Panc1 (cell line): Measurements from ENCODE around the gene CHCHD3. TPM values are rescaled to one million over a fixed set of nuclear protein-coding genes. Genes with fewer than 3 reads are reported as not detected.
A peak's percentile ranks its signal among the peaks of the same experiment; 100 is the strongest.

ENCODE experiments used
- ATAC-seq: fragments of 200-7000 bp; cut with Tn5 transposase; 2 replicates; pipeline ENCODE4 v1.9.1; 2020; ENCODE audit warnings: mild to moderate bottlenecking, moderate library complexity
- BruUV-seq: library from RNA; stranded (reverse); fragments of 400-500 nt; replicated peaks from 2 replicates; lab custom pipeline; 2021; lab: Mats Ljungman, UMichigan
- CTCF ChIA-PET: fragments of 300-600 bp; sonication (Branson Sonifier 250); formaldehyde crosslinking; loops from one replicate; lab custom pipeline; 2022; ENCODE audit warnings: antibody characterized with exemption; lab: Charles Lee
- POLR2A ChIA-PET: fragments of 300-600 bp; sonication (Branson Sonifier 250); formaldehyde crosslinking; loops from one replicate; lab custom pipeline; 2022; ENCODE audit warnings: antibody characterized with exemption; lab: Charles Lee
- DNase-seq: peaks from one replicate; pipeline ENCODE4 v3.0.0-alpha.2; 2010; ENCODE audit warnings: low read depth, low spot score
- H3K27ac ChIP-seq: 2 replicates; pipeline ENCODE4 v1.5.1; 2011; ENCODE audit warnings: mild to moderate bottlenecking, low read length, inconsistent platforms
- H3K27me3 ChIP-seq: fragments of 200-500 bp; sonication (Bioruptor generic); 2 replicates; pipeline ENCODE4 v1.6.0; 2014; ENCODE audit warnings: low read length, inconsistent platforms; ENCODE audit not compliant: control insufficient read depth, insufficient read depth
- H3K36me3 ChIP-seq: fragments of 200-500 bp; sonication (Bioruptor generic); 2 replicates; pipeline ENCODE4 v1.5.1; 2014; ENCODE audit warnings: inconsistent platforms, mild to moderate bottlenecking, low read length, moderate library complexity; ENCODE audit not compliant: control insufficient read depth, insufficient read depth
- H3K4me1 ChIP-seq: 2 replicates; pipeline ENCODE4 v1.5.1; 2011; ENCODE audit warnings: inconsistent platforms, mild to moderate bottlenecking, low read length, moderate library complexity; ENCODE audit not compliant: control insufficient read depth, insufficient read depth
- H3K4me3 ChIP-seq, 2 experiments: 2 replicates each; pipeline ENCODE4 v1.5.1; 2011 to 2012; ENCODE audit warnings: low read depth in 2 of 2, low read length in 2 of 2, mild to moderate bottlenecking in 2 of 2, inconsistent platforms in 1 of 2, moderate library complexity in 1 of 2
- H3K9me3 ChIP-seq: fragments of 200-500 bp; sonication (Bioruptor generic); 2 replicates; pipeline ENCODE4 v1.5.1; 2014; ENCODE audit warnings: low read depth, mild to moderate bottlenecking, inconsistent platforms, low read length, moderate library complexity; ENCODE audit not compliant: control insufficient read depth, insufficient read depth
- CTCF ChIP-seq: fragments of 450-650 bp; IDR thresholded peaks from 2 replicates; pipeline ENCODE4 v1.5.1; 2017; ENCODE audit warnings: mild to moderate bottlenecking
- POLR2AphosphoS5 ChIP-seq: IDR thresholded peaks from 2 replicates; pipeline ENCODE4 v1.6.1; 2012; ENCODE audit warnings: mild to moderate bottlenecking, low read depth, low read length, moderate library complexity
- REST ChIP-seq, 2 experiments: IDR thresholded peaks; 2 replicates each; pipeline ENCODE4 v1.6.1; 2011 to 2012; ENCODE audit warnings: low read depth in 2 of 2, control low read depth in 1 of 2, low read length in 1 of 2, mild to moderate bottlenecking in 1 of 2, moderate library complexity in 1 of 2; ENCODE audit not compliant: insufficient read depth in 1 of 2
- SIN3A ChIP-seq: IDR thresholded peaks from 2 replicates; pipeline ENCODE4 v1.6.1; 2012; ENCODE audit warnings: low read depth, mild to moderate bottlenecking, low read length, moderate library complexity, borderline replicate concordance; ENCODE audit not compliant: insufficient read depth
- TCF7L2 ChIP-seq: IDR thresholded peaks from 2 replicates; pipeline ENCODE4 v1.6.1; 2011; ENCODE audit warnings: mild to moderate bottlenecking, low read depth, low read length, inconsistent platforms
- in situ Hi-C: cut with HindIII; loops from 2 replicates; pipeline ENCODE4 v1.10.0; 2016; ENCODE audit warnings: low sequenced_read_pairs, low pct_unique_long_range_greater_than_20kb
- intact Hi-C: fragments of 100-400 bp; cut with micrococcal nuclease; formaldehyde crosslinking; loops from one replicate; pipeline ENCODE4 v1.10.0; 2022; ENCODE audit not compliant: unreplicated experiment
- total RNA-seq: library from RNA; stranded (reverse); gene quantifications from one replicate; pipeline ENCODE4 v1.2.1, GENCODE V29; 2021; ENCODE audit not compliant: unreplicated experiment

Gene CHCHD3
- total RNA-seq, 1 experiment from 2014 or later, result 109 TPM

- BruUV-seq, result no TSS peak
- CTCF ChIA-PET, result no interaction called here
Observed at GRCh38 chr7:132750530-132751217, 331.2 kb downstream of the CHCHD3 start.

GRCh38 chr7:132750096-132750495, 331.8 kb downstream of the CHCHD3 start:
- H3K36me3 ChIP-seq, result no peaks in the 10 kb centered on the region
- H3K4me1 ChIP-seq, result no peaks in the 10 kb centered on the region
- H3K4me3 ChIP-seq, result peak overlapping the region in 1 of 2 experiments; percentile 17; a peak in 1 of 4 replicates
- ATAC-seq (no peak), DNase-seq (no peak)
- intact Hi-C loops, result no loop called here
- BruUV-seq, result no TSS peak
- in situ Hi-C loops, result no loop called here
- H3K27ac ChIP-seq, result no peak overlapping the region
- ChIA-PET CTCF (no interaction called here), POLR2A (no interaction called here)
- no peaks in the 10 kb centered on the region for H3K9me3 ChIP-seq
- TF ChIP-seq REST (IDR thresholded peaks at IDR 0.05; ENCODE audit: insufficient read depth in 1 of 2, low read depth in 2 of 2, low read length in 1 of 2) (no peak), POLR2AphosphoS5 (no peak), SIN3A (no peak), TCF7L2 (no peak), CTCF (no peak)
- peaks cover 13% of the 10 kb centered on the region for H3K27me3 ChIP-seq

More at GRCh38 chr7:132750530-132751217, 331.2 kb downstream of the CHCHD3 start:
- ATAC-seq, result no peak
- H3K27ac ChIP-seq, result no peak overlapping the region
- DNase-seq, result no peak
- intact Hi-C loops (no loop called here), in situ Hi-C loops (no loop called here)
- H3K27me3 ChIP-seq, result peaks cover 13% of the 10 kb centered on the region
- H3K36me3 ChIP-seq, result no peaks in the 10 kb centered on the region
- POLR2A ChIA-PET, result no interaction called here
- no peaks in the 10 kb centered on the region for H3K4me1 ChIP-seq
- H3K4me3 ChIP-seq, result peak overlapping the region in 1 of 2 experiments; percentile 17; a peak in 1 of 4 replicates
- H3K9me3 ChIP-seq, result no peaks in the 10 kb centered on the region
- TF ChIP-seq TCF7L2 (no peak), POLR2AphosphoS5 (no peak), CTCF (no peak), SIN3A (no peak), REST (IDR thresholded peaks at IDR 0.05; ENCODE audit: insufficient read depth in 1 of 2, low read depth in 2 of 2, low read length in 1 of 2) (no peak)
